Fibroblast of mammary gland (primary cell): Measurements from ENCODE around the gene RPS15.
A peak's percentile ranks its signal among the peaks of the same experiment; 100 is the strongest.

Experiments used
- DNase-seq: peaks from one replicate; pipeline ENCODE4 v3.0.0-alpha.2; 2010; ENCODE audit warnings: low read depth
- H3K4me3 ChIP-seq: 2 replicates; pipeline ENCODE4 v1.5.1; 2011; ENCODE audit warnings: low read depth, mild to moderate bottlenecking, low read length, moderate library complexity; ENCODE audit not compliant: control insufficient read depth
- TF ChIP-seq, protein P1 (sequence below): conservative IDR thresholded peaks from 2 replicates; pipeline ENCODE4 v1.5.1; 2011; ENCODE audit warnings: low read depth, low read length, inconsistent platforms; ENCODE audit not compliant: control insufficient read depth, insufficient read depth

RPS15 gene

DNA sequence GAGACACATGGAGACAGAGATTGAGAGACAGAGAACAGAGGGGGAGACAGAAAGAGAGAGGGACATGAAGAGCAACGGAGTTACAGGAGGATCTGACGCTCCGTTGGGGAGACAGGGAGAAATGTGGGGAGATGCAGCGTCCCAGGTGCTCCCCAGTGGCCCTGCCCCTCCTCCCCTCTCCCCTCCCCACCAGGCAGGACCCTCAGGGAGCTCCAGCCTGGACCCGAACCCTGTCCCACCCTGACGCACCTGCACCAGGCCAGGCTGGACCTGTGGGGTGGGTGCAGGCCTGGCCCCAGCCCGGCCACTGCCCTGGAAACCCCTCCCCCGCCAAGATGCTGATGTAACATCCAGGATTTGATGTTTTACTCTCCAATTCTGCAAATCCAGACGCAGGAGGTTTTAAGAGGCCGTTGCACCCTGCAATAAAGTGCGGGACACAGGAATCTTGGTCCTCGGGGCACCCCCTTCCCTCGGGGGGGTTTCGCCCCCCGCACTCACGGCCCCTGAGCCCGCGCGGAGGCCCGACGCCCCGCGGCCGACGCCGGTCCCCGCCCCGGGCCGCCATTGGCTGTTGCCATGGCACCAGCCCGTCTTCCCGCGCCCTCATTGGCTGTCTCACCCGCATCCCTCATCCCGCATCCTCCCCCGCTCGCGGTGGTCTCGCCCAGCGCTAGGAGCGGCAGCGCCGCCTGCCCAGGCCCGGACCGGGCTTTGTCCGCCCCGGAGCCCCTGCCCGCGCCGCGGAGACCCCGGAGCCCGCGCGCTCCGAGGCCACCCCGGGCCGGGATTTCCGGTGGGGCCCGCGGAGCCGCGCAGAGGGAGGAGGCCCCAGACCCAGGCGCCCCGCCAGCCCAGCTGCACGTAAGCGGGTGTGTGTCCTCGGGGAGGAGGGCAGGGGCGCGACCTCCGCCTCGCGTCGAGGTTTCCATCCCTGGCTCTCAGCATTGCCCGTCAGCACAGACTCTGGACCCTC lies 11.6 kb downstream of the RPS15 start, which contains the start of gene APC2:
Gene APC2, plus strand, starts transcription at position 655 of the 976 bp plus-strand sequence. CDS start 2,881 bp downstream, outside the sequence.
- TF ChIP-seq, protein P1, sequence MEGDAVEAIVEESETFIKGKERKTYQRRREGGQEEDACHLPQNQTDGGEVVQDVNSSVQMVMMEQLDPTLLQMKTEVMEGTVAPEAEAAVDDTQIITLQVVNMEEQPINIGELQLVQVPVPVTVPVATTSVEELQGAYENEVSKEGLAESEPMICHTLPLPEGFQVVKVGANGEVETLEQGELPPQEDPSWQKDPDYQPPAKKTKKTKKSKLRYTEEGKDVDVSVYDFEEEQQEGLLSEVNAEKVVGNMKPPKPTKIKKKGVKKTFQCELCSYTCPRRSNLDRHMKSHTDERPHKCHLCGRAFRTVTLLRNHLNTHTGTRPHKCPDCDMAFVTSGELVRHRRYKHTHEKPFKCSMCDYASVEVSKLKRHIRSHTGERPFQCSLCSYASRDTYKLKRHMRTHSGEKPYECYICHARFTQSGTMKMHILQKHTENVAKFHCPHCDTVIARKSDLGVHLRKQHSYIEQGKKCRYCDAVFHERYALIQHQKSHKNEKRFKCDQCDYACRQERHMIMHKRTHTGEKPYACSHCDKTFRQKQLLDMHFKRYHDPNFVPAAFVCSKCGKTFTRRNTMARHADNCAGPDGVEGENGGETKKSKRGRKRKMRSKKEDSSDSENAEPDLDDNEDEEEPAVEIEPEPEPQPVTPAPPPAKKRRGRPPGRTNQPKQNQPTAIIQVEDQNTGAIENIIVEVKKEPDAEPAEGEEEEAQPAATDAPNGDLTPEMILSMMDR = no peak
- no peak for DNase-seq
- H3K4me3 ChIP-seq = no peak within 1 kb of the TSS

DNA sequence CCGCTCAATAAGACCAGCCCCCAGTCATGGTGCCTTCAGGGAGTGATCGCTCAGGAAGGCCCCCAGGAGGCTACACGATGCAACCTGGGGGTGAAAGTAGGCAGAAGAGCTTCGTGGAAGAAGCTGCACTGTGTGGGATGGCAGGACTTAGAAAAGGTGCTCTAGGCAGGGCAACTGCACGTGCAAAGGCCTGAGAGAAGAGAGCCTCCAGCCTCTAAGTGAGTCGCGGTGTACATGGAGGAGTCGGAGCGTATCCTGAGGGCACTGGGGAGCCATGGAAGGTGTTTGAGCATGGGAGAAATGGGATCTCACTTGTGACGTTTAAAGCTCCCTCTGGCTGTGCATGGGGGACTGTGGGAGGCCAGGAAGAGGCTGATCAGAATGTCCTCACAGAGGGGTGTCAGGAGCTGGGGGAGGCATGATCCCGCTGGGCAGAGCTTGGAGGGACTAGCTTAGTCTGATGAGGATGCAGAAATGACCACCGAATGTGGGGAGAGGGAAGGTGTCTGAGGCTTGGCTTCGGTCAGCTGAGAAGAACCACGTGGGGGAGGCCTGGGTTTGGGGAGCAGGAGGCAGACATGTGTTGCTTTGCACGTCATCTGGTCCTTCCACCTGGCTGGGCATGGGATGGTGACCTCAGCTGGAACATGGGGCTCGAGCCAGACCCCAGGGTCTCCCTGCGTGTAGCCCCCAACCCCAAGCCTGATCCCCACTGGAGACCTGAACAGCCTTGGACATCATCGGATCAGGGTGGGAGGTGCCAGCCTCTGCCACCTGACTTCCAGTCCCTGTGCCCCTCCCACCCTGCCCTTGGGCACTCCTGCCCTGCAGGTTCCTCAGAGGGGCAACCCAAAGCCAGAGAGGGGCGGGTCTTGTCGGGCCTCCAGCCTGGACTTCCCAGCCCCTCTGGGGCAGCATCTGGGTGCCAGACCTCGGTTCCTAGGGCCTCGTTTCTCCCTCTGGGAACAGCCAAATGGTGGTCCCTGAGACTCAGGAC lies 12.8 kb downstream of the RPS15 start:
- no peak for DNase-seq
- no peak overlapping the region for H3K4me3 ChIP-seq
- TF ChIP-seq, protein P1 = no peak

DNA sequence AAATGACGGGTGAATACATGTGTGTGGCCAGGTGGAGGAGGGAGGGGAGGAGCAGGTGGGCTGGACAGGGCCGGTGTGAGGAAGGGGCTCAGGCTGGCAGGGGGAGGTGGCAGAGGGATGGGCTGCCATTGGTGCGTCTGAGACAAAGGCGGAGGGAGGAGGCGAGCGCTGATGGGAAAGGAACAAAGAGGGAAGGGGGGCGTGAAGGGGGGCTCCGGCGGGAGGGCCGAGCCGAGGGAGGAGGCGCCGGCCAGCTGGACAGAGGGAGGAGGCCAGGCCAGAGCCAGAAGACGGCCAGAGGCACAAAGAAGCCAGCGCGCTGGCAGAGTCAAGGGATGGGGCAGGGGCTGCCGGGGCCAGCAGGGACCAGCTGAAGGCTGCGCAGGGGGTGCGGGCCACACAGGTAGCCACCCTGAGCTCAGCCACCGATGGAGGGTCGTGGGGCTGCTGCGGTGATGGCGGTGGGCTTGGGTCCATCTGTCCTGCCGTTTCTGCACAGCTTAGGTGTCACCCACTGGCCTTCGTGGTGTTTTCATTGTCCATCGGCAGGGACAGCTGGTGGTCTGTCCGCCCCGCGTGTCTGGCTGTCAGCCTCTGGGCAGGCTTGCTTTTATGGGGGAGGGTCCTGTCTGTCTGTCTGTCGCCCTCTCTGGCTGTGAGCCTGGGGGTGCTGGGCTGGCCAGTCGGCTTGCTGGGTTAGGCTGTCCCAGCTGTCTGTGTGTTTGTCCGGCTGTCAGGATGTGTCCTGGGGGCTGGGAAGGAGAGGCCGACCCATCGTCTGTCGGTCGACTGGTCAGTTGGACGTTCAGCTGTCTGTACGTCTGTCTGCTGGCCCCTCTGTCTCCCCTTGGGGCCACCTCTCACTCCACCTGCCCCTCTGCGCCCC lies 14.0 kb downstream of the RPS15 start:
- no peak for DNase-seq
- H3K4me3 ChIP-seq = no peak overlapping the region
- TF ChIP-seq, protein P1 = no peak

DNA sequence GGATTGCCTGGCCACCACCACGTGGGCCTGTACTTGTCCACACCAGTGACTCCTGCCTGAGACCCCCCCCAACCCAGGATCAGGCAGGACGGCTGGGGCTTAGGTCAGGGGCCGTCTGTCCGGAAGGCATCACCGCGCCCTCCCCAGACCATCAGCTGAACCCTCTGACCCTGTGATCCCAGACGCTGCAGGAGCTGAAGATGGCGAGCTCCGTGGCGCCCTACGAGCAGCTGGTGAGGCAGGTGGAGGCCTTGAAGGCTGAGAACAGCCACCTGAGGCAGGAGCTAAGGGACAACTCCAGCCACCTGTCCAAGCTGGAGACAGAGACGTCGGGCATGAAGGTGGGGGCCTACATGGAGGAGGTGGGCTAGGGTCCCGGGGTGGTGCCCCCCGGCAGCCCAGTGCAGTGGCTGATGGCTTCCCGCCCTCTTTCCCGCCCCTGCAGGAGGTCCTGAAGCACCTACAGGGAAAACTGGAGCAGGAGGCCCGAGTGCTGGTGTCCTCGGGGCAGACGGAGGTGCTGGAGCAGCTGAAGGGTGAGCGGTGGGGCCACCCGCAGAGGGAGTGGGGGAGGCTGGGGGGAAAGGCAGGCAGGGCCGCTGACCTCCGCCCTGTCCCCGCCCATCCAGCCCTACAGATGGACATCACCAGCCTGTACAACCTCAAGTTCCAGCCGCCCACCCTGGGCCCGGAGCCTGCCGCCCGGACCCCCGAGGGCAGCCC lies 14.8 kb downstream of the RPS15 start:
- H3K4me3 ChIP-seq = no peak overlapping the region
- TF ChIP-seq, protein P1 = no peak
- no peak for DNase-seq

DNA sequence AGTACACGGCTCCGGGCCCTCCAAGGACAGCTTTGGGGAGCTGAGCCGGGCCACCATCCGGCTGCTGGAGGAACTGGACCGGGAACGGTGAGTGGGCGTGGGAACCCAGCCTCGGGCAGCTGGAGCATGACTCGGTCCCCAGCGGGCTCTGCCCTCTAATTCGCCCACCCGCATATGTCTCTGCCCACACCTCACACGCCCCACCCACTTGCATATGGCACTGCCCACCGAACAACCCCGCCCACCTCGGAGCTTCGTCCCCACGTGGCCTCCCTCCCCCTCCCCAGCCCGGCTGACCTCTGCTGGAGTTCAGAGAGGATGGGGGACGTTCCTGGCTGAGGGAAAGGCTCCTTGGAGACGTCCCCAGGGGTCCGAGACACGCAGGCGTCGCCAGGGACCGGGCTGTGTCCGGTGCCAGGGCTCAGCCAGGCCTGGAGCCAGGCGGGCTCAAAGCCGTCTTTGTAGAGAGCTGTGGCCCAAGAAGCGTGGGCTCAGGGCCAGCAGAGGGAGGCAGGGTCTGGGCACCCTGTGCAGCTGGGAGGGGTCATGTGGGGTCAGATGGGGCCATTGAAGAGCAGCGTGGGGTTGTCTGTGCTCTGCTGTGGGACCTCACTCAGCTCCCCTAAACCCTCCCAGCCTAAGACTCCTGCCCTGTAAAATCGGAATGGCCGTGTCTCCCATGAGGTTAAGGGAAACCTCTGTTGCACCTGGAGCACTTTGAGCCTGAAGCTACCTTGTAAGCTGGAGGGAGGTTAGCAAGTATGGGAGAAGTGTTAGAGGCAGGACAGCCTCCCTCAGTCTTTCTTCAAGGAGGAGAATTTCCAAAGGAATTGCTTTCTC lies 15.5 kb downstream of the RPS15 start:
- H3K4me3 ChIP-seq = no peak overlapping the region
- TF ChIP-seq, protein P1 = no peak
- peak; percentile 62 for DNase-seq
